Activated CD8-positive, alpha-beta T cell treated with anti-CD3 and anti-CD28 coated beads for 36 hours (primary cell): Measurements from ENCODE around the gene RIN1. TPM values are rescaled to one million over a fixed set of nuclear protein-coding genes. Genes with fewer than 3 reads are reported as not detected.

ENCODE experiments used
- ATAC-seq: fragments of 200-7000 bp; cut with Tn5 transposase; one replicate; pipeline ENCODE4 v1.10.0; 2021; ENCODE audit warnings: mild to moderate bottlenecking, moderate library complexity
- CTCF ChIA-PET: fragments of 350-600 bp; sonication (Branson Sonifier 250); formaldehyde crosslinking; loops from one replicate; lab custom pipeline; 2021; ENCODE audit warnings: antibody characterized with exemption; lab: Charles Lee
- POLR2A ChIA-PET: fragments of 350-600 bp; sonication (Branson Sonifier 250); formaldehyde crosslinking; loops from one replicate; lab custom pipeline; 2021; ENCODE audit warnings: antibody characterized with exemption; lab: Charles Lee
- DNase-seq: peaks from one replicate; pipeline ENCODE4 v3.0.0-alpha.2; 2020
- H3K27ac Mint-ChIP-seq: one replicate; pipeline ENCODE4 v1.8.0; 2021; ENCODE audit warnings: mild to moderate bottlenecking, mixed read lengths
- H3K27me3 Mint-ChIP-seq: one replicate; pipeline ENCODE4 v1.8.0; 2021; ENCODE audit warnings: mixed read lengths
- H3K36me3 Mint-ChIP-seq: one replicate; pipeline ENCODE4 v1.8.0; 2021; ENCODE audit warnings: low read depth, mixed read lengths
- H3K4me1 Mint-ChIP-seq: one replicate; pipeline ENCODE4 v1.8.0; 2021; ENCODE audit warnings: low read depth, mixed read lengths
- H3K4me3 Mint-ChIP-seq: one replicate; pipeline ENCODE4 v1.8.0; 2021; ENCODE audit warnings: mild to moderate bottlenecking, moderate library complexity, mixed read lengths
- H3K9me3 Mint-ChIP-seq: one replicate; pipeline ENCODE4 v1.8.0; 2021; ENCODE audit warnings: mixed read lengths
- CTCF ChIP-seq: fragments of 200-600 bp; IDR thresholded peaks from one replicate; pipeline ENCODE4 v1.8.0; 2022; ENCODE audit warnings: antibody characterized with exemption, mild to moderate bottlenecking
- intact Hi-C: fragments of 100-400 bp; cut with micrococcal nuclease; formaldehyde crosslinking; loops from one replicate; pipeline ENCODE4 v1.10.0; 2022
- total RNA-seq, 2 experiments: library from RNA; stranded (reverse); gene quantifications; one replicate each; pipeline ENCODE4 v1.2.3, GENCODE V29; 2021

Gene RIN1
- total RNA-seq, 2 experiments from 2014 or later, result 1.1 to 1.6 TPM

GRCh38 chr11:66282468-66283455, 53.5 kb downstream of the RIN1 start:
- Mint-ChIP-seq H3K36me3 (peaks cover 2% of the 10 kb centered on the region), H3K9me3 (no peaks in the 10 kb centered on the region), H3K27ac (peak overlapping the region; percentile 38), H3K27me3 (peaks cover 1% of the 10 kb centered on the region), H3K4me3 (peak overlapping the region; percentile 19), H3K4me1 (peaks cover 33% of the 10 kb centered on the region)
- TF ChIP-seq CTCF, result peak; percentile 91
- intact Hi-C loops, result loop anchor here (5.0 kb wide), 1 partner anchor 60 kb away; no protein-coding TSS in a partner anchor
- CTCF ChIA-PET, result interaction anchor here (0.6 to 3.8 kb wide), 17 partner anchors 8 to 106 kb away, joined by 3 to 37 read pairs (median 5); partner anchors contain the start of genes B4GAT1, CD248, RAB1B and TMEM151A
- DNase-seq (peak; percentile 100), ATAC-seq (peak; percentile 89)
- POLR2A ChIA-PET, result interaction anchor here (0.6 to 7.8 kb wide), 6 partner anchors 8 to 62 kb away, joined by 3 to 76 read pairs (median 4); partner anchors contain the start of genes BRMS1, RAB1B and TMEM151A

Other genes starting within 250 kb of the RIN1 start
- gene KLC2, start 78.7 kb downstream of the RIN1 start, total RNA-seq, result 10 to 100 TPM; 32.2 to 35.2 TPM
- gene RAB1B, start 67.8 kb downstream of the RIN1 start, total RNA-seq, result 10 to 100 TPM; 97.9 to 98.2 TPM
- 1 to 10 TPM in 1 of 2 experiments, under 1 TPM in 1; 0.96 to 2.0 TPM for gene CNIH2, start 58.3 kb downstream of the RIN1 start, total RNA-seq
- 10 to 100 TPM; 57.4 to 64.0 TPM for gene YIF1A, start 47.3 kb downstream of the RIN1 start, total RNA-seq
- not detected for gene TMEM151A, start 44.5 kb downstream of the RIN1 start, total RNA-seq
- gene CD248, start 19.4 kb downstream of the RIN1 start, total RNA-seq, result 10 to 100 TPM; 16.3 to 16.8 TPM
- gene BRMS1, start 8.7 kb upstream of the RIN1 start, total RNA-seq, result 10 to 100 TPM; 35.7 to 35.9 TPM
- 1 to 10 TPM; 9.4 to 9.5 TPM for gene B4GAT1, start 11.2 kb upstream of the RIN1 start, total RNA-seq
- 10 to 100 TPM; 11.8 to 12.2 TPM for gene SLC29A2, start 35.3 kb upstream of the RIN1 start, total RNA-seq
- under 1 TPM in 1 of 2 experiments, not detected in 1; 0.11 TPM for gene NPAS4, start 84.6 kb upstream of the RIN1 start, total RNA-seq
- gene MRPL11, start 102.4 kb upstream of the RIN1 start, total RNA-seq, result 100 to 1,000 TPM; 135 to 142 TPM
- gene PELI3, start 130.5 kb upstream of the RIN1 start, total RNA-seq, result 10 to 100 TPM in 1 of 2 experiments, 1 to 10 TPM in 1; 6.7 to 10.5 TPM
- gene DPP3, start 144.0 kb upstream of the RIN1 start, total RNA-seq, result 10 to 100 TPM; 72.4 to 75.8 TPM
- gene BBS1, start 174.2 kb upstream of the RIN1 start, total RNA-seq, result 1 to 10 TPM; 7.7 to 7.9 TPM
- gene ZDHHC24, start 209.6 kb upstream of the RIN1 start, total RNA-seq, result 10 to 100 TPM; 13.2 to 14.0 TPM
- gene ACTN3, start 210.5 kb upstream of the RIN1 start, total RNA-seq, result under 1 TPM in 1 of 2 experiments, not detected in 1; 0.14 TPM
- gene CTSF, start 232.2 kb upstream of the RIN1 start, total RNA-seq, result 1 to 10 TPM in 1 of 2 experiments, under 1 TPM in 1; 0.68 to 1.3 TPM